GM19035 (cell line): ENCODE data around the gene MAP2K1.
"Not testable (repeated sequence)": the region's sequence is repeated elsewhere in the genome, so short reads cannot be mapped to it uniquely, and the experiment has no call there.

Experiments used
- ATAC-seq: cut with Tn5 transposase; IDR thresholded peaks from one replicate; pipeline ENCODE4 v1.9.1; 2021; ENCODE audit not compliant: unreplicated experiment

MAP2K1 gene

DNA sequence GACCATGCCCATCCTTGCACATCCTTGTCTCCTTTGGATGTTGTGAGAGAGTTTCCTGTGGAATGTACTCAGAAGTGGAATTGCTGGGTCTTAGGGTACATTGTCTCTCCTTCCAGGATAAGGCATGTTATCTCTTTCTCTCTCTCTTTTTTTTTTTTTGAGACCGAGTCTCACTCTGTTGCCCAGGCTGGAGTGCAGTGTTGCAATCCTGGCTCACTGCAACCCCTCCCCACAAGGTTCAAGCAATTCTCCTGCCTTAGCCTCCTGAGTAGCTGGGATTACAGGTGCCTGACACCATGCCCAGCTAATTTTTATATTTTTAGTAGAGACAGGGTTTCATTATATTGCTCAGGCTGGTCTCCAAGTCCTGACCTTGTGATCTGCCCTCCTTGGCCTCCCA is 6.3 kb downstream of the MAP2K1 start:
- not testable (repeated sequence) for ATAC-seq

DNA sequence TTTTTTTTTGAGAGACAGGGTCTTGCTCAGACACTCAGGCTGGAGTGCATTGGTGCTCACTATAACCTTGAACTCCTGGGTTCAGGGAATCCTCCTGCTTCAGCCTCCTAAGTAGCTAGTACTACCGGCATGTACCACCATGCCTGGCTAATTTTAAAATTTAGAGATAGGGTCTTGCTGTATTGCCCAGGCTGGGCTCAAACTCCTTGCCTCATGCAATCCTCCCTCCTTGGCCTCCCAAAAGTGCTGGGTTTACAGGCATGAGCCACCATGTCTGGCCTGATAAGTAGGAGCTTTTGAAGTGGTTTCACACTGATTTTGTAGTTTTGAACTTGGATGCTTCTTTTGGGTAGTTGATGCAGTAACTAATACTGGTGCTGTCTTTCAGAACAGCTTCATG is 7.8 kb downstream of the MAP2K1 start:
- no peak for ATAC-seq

DNA sequence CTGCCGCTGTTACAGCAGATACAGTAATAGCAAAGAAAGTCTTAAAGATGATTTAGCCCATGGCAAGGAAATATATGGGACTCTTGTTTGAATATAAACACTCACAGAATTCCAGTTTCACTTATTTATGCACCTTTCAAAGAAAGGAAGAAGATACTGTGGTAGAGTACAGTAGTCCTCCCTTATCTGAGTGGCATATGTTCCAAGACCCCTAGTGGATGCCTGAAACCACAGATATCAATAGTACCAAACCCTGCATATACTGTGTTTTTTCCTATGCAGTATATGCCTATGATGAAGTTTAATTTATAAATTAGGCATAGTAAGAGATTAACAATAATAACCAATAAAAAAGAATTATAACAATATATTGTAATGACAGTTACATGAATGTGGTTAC is 8.2 kb downstream of the MAP2K1 start:
- no peak for ATAC-seq

DNA sequence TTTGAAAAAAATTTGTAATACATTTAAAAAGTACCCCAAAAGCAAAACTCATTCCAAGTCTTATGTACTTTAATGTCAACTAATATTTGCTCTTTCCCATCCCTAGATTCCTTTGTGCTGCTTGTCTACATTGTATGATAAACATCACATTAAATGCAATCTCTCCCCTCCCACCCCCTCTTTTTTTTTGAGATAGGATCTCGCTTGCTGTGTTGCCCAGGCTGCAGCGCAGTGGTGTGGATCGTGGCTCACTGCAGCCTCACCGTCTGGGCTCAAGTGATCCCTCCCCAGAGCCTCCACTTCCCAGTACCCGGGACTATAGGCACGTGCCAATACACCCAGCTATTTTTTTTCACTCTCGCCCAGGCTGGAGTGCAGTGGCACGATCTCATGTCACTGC is 12.6 kb downstream of the MAP2K1 start:
- no peak for ATAC-seq

DNA sequence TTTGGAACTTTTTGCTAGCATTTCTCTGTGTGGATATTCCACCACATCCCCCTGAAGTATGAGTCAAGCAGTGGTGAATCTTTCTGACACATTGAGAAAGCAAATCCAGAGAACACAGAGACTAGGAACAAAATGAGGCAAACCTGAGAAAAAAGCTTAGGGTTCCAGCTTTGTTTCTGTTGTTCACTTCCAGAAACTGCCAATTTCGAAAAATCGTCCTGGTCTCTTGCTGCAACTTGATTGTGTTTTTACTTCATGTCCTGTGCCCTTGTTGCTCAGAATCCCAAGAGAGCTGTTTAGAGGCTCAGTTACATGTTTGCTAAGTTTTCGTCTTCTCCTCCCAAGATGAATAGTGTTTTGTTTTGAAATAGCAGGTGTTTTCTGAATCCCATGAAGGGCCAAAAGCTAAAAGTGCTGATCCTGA is 13.7 kb downstream of the MAP2K1 start:
- no peak for ATAC-seq

DNA sequence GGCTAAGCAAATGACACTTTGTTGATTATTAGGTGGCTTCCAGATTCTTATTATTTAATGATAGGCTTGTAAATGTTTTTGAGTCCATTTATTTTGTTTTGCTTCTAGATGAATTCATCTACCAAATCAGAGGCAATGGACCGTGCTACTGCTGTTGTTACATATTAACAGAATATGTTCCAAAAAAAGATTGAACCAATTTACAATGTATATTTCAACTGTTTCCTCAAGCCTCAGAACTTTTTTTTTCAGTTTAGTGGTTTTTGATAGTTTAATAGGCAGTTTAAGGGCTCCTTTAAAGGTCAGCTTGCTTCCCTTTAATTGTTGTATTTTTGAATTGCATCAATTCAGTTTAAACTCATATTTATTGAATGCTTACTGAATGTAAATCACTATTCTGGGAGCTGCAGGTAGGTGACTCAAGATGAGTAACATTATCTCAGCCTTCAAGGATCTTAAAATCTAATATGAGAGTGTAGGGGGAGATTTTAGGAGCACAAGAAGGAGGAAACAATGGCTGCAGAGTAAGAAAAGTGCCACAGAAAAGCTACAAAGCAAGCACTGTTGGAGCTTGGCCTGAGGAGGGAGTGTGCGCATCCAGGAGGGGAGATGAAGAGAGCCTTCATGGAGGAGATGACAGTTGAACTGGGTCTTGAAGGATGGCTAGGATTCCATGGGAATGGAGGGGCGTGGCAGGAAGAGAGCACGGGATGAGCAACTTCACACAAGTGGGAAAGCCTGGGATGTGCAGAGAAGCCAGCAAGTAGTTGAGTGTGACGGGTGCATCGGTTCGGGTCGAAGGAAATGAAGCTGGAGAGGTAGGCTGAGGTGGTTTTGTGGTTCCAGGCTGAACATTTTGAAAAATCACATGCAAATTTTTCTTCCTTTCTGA is 14.7 kb downstream of the MAP2K1 start:
- no peak for ATAC-seq

DNA sequence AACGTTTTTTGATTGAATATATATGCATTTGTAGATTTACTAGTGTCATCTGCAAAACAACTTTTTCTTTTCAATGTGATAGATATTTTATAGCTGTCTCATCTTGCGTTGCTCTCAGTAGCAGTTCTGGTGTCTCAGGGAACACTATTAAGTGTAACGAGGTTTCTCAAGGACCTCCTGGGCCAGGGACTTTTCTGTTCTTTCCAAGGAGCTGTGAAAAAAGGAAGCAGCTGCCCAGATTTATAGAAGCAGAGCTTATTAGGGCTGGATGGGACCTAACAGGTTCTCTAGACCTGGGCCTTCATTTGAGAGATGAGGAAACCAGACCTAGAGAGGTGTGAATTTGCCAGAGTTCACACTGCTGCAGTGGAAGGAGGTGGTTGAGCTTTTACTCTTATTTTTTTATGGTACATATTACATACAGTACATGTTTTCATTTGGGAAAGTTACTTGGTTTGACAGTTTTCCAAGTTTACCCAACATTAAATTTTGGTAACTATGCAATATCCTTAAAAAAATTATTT is 16.1 kb downstream of the MAP2K1 start:
- no peak for ATAC-seq

DNA sequence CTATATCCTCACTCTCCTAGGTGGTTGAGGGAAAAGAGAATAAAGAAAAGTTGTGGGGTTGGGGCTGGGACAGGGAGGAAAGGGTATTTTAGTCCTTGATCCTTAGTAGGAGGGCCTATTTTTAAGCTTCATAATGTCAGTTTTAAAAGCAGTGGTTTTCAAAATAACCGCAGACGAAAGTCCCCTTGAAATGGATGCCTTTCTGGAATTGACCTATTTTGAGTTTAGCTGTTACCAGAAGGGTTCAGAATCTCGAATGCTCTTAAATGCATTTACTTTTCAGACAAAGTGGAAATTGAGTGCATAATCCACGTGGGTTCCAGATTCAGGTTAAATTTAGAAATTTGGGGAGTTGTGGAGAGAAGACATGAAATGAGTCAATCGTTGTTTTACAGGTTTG is 16.6 kb downstream of the MAP2K1 start:
- ATAC-seq, result no peak

DNA sequence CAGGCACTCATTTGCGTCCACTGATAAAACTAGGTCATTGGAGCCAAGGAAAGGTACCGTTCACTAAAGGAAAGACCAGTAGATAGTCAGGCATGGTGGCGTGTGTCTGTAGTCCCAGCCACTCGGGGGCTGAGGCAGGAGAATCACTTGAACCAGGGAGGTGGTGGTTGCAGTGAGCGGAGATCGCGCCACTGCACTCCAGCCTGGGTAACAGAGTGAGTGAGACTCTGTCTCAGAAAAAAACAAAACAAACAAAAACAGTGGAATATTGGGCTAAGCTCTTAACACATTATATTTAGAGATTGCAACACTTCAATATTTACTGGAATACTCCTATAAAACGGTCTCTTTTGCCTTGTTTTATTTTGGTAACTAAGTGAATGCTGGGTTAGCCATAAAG is 17.4 kb downstream of the MAP2K1 start:
- ATAC-seq, result no peak

DNA sequence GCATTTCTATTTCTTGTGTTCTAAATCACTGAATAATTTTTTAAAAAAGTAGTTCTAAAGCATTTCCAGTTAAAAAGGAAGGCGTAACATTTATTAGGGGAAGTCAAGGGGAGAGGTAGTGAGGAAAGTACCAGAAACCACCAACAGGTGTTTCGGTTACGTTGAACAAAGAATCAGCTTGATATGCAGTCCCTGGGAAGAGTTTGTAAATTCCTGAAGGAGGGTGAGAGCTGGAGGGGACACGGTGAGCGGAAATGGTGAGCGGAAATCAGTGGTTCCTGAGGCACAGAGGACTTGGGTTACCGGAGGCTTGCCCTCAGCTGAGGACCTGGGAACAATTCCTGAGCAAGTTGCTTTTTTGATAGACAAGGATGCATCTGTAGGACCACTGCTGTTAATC is 17.8 kb downstream of the MAP2K1 start:
- no peak for ATAC-seq

DNA sequence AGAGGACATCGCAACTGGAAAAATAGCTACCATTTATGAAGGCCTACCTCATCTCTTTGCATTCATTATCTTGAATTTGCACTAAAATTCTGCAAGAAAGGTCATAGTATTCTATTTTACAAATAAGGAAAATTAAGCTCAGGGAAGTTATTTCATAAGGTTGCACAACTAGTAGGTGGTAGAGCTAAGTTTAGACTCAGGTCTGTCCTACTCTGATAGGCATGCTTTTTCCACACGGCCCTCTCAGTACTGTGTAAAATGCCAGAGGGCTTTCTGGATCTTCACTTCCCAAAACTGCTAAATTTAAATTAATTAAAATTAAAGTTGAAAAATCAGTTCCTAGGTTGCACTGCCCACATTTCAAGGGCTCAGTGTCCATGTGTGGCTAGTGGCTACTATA is 18.3 kb downstream of the MAP2K1 start:
- no peak for ATAC-seq

DNA sequence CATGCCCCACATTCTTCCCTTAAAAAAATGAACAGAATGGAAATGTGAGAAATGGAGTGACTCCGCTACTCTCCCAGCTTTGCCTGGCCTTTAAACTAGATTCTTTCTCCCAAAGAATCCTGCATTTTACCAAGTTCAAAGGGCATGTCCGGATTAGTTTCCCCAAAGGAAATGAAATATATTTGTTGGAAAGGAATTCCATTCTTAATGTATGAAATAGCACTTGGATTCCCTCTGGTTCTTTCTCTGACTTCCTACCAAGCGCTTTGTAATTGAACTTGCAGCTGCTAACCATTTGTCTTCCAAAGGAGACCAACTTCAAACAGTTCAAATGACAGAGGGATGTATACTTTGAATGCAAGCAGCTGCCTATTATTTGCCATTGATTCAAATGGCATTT is 18.9 kb downstream of the MAP2K1 start:
- ATAC-seq, result no peak

DNA sequence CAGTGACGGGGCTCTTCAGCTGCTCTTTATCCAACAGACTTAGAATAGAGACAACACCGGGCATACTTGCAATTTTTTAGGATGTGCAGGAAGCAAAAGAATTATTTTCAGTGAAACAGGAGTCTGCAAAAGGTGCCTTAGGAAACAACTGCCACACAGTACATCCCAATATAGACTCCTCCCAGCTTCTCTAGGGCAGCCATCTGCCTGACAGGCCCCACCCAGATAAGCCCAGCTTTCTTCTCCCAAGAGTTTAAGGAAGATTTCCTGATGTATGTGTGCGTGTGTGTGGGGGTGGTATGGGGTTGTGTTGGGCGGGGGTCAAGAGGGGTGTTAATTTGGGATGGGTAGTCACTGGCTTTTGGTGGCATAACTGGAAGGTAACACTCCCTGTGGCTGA is 21.5 kb downstream of the MAP2K1 start:
- ATAC-seq, result no peak

DNA sequence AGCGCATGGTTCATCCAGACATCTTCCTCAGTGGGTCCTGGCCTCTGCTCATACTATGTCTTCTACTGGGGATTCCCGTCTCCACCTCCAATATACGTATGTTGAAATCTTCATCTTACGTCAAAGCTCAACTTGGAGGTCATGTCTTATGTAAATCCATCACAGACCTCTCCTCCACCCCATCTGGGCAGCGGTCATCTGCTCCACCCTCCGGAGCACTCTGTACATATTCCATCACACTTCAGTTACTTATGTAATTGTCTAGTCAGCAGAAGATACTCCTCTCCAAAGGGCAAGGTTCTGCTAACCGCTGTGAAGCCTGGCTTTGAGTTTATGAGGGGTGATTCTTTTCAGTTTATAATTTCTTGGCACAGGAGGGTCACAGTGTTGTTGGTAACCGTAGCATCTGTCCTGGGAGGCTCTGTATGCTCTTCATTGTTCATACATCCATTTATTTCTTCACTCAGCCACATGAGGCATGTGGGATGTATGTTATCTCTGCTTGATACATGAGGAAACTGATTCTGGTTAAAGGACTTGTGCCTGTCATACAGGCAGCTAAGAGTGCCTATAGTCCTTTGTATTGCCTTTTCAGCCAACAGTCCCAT is 22.1 kb downstream of the MAP2K1 start:
- no peak for ATAC-seq

DNA sequence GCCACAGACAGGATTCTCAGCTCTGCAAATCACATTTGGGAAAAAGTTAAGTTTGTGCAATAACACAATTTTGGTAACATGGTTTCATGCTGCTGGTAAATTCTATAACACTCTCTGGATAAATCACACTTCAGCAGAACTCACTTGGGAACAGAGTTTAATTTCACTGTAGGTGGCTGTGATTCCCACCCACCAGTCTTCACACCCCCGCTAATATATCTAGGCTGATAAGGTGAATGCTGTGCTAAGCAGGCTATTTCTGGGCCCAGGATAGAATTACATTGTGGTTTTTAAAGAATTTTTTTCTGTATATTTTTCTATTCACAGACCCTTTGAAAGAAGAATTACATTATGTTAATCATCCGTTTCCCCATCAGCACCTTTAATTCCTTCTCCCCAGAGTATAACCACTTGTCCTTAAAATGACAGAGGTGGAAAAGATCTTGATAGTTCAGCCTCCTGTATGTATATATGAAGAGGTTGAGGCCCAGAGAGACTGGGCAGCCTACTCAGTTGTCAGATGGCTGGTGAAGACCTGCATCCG is 22.9 kb downstream of the MAP2K1 start:
- ATAC-seq, result no peak

DNA sequence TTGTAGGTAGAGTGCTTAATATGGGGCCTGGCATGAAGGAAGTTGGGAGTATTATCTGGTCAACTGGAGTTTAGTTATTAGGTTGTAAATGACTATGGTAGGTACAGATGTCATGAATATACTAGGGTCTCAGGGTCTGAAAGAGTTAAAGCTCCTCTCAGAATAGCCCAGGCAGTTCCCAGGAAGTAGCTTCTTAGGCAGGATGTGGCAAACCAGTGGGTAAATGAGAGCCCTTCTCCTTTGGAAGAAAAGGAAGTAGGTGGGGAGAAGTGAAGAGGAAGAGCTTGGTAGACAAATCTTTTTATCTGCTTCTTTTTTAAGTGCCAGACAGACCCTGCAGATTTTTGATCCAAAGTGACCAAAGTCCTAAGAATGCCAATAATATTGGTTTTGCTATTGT is 24.5 kb downstream of the MAP2K1 start:
- ATAC-seq, result no peak

DNA sequence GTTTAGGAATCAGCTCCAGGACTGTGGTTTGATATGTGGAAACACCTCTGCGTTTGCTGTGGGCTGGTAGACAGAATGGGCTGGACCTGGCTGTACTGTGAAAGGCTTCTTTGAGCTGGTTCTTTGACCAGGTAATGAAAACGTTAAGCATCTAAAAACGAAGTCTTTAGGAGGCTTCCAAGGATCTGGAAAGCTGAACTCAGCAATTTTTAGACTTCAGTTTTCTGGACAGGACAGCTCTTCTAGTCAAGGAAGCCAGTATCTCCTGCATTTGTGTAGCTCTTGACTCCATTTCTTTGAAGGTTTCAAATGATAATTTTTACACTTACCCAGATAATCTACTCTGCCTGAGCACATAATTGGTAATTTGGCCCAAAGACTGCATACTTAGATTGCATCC is 25.5 kb downstream of the MAP2K1 start:
- no peak for ATAC-seq

DNA sequence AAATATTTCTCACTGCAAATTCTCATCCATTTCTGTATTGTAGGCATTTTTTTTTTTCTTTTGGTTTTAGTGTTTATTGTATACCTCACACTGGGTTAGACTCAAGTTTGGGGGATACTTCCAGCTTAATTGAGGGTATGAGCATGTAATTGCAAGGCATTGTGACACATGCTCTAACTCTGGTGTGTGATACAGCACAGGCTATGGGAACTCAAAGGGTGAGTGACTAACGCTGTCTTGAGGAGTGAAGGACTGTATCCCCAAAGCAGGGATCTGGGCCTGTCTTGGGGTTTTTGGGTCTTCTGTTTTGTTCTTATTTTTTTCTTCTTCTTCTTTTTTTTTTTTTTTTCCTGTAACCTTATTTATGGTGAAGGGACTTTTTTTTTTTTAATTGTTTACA is 26.9 kb downstream of the MAP2K1 start:
- no peak for ATAC-seq

DNA sequence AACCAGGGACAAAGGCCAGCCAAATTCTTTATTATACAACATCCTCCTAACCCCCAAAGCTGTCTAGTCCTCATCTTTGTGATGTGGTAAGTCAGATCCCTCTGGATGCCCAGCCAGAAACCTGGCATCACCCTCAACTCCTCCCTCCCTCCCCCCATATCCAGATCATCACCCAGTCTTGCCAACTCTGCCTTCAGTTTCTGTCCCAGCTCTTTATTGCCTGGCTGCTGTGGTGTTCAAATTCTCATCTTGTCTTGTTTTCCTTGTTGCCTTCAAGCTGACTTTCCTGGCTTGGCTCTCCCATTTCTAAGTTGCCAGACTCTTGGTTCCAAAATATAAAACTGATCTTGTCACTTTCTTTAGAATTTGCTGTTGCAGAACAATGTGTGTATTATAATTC is 28.6 kb downstream of the MAP2K1 start:
- no peak for ATAC-seq

DNA sequence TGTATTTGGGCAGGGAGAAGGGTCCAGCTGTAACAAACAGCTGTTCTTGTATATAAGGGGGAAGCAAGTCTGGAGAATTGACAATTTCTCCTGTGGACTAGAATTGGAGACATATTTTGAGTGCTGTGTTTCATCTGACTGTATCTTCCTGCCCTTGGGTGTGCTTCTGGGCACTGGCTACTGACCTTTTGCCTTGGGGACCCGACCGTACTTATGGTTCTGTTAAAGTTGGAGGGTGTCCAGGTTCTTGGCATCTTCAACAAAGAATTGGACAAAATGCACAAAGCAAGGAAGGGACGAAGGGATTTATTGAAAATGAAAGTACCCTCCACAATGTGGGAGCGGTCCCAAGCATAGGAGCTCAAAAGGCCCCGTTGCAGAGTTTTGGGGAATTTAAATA is 31.0 kb downstream of the MAP2K1 start:
- ATAC-seq, result no peak

DNA sequence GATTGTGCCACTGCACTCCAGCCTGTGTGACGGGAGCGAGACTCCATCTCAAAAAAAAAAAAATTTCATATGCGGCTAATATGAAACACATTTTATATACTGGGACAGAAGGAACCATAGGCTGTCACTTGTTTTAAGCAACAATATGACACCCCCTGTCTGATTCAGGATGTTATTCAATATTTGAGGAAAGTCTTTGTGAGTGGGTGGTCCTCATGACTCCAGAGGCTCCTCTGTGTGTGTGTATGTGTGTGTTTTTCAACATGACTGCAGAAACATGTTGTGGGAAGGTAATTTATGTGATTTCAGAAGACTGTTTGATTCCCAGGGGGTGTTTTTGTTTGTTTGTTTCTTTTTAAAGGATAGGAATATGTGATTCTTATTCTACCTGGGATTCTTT is 32.8 kb downstream of the MAP2K1 start:
- no peak for ATAC-seq

DNA sequence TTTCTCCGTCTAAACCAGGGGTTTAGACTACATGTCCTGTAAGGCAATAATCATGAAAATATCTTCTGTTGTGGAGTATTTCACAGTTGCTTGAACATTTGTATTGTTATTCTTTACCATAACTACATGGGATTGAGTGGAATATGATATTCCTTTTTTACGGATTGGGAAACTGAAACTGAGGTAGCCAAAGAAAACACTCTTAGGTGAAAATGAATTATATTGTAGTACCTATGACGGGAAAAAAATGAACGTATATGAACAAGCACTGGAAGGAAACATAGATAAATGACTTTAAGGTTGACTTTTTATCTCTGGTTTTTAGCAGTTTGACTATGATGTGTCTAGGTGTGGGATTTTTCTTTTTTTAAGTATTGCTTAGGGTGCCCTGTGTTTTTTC is 35.6 kb downstream of the MAP2K1 start:
- ATAC-seq, result no peak
